Esophagus squamous epithelium (tissue), 5 donors: Measurements from ENCODE around the gene IQCH. TPM values are rescaled to one million over a fixed set of nuclear protein-coding genes. Genes with fewer than 3 reads are reported as not detected.

Experiments used
- DNase-seq: peaks from one replicate; lab custom pipeline; 2025; lab: John Stamatoyannopoulos, UW
- H3K27ac ChIP-seq, 4 donors: fragments of 200-600 bp; sonication (generic); one replicate each; pipeline ENCODE4 v1.5.1; 2016 to 2019; ENCODE audit warnings: mild to moderate bottlenecking in 1 of 4
- H3K27me3 ChIP-seq, 4 donors: fragments of 200-600 bp; sonication (generic); 1 replicate in 3 of 4; 2 replicates in 1 of 4; pipeline versions ENCODE4 v1.5.1 to v1.6.0; 2017 to 2021; ENCODE audit warnings: antibody characterized with exemption in 1 of 4
- H3K36me3 ChIP-seq, 3 donors: fragments of 200-600 bp; sonication (generic); one replicate each; pipeline ENCODE4 v1.5.1; 2016 to 2019
- H3K4me1 ChIP-seq, 3 donors: fragments of 200-600 bp; sonication (generic); one replicate each; pipeline ENCODE4 v1.5.1; 2017 to 2019
- H3K4me3 ChIP-seq, 4 donors: fragments of 200-600 bp; sonication (generic); 1 replicate in 3 of 4; 2 replicates in 1 of 4; pipeline ENCODE4 v1.5.1; 2016 to 2019; ENCODE audit warnings: mild to moderate bottlenecking in 2 of 4, moderate library complexity in 1 of 4
- H3K9me3 ChIP-seq, 3 donors: fragments of 200-600 bp; sonication (generic); one replicate each; pipeline ENCODE4 v1.5.1; 2016 to 2019
- CTCF ChIP-seq, 6 experiments: fragments of 450-650 bp in 4 of 6; fragments of 200-600 bp in 2 of 6; sonication (generic) in 2 of 6; IDR thresholded peaks; one replicate each; pipeline ENCODE4 v1.5.1; 2016 to 2019; ENCODE audit warnings: antibody characterized with exemption in 6 of 6, mild to moderate bottlenecking in 4 of 6, moderate library complexity in 4 of 6
- POLR2A ChIP-seq, 4 donors: fragments of 450-650 bp; IDR thresholded peaks; one replicate each; pipeline ENCODE4 v1.6.1; 2017; ENCODE audit warnings: antibody characterized with exemption in 4 of 4, mild to moderate bottlenecking in 4 of 4, moderate library complexity in 3 of 4
- WGBS, 2 donors: methylation state at CpG; one replicate each; pipeline ENCODE4 v1.1.5; 2018; 5-methylcytosine and 5-hydroxymethylcytosine counted together
- intact Hi-C: fragments of 100-400 bp; cut with DNase I; formaldehyde crosslinking; loops from one replicate; pipeline ENCODE4 v1.15.0; 2022
- total RNA-seq, 4 donors: library from RNA; depleted of rRNA; stranded (reverse); fragments of >200 nt; gene quantifications; one replicate each; pipeline ENCODE4 v1.1.0, GENCODE V29; 2016
- donor health status: DM: yes; HTN: yes; CAD: no.

IQCH gene
- total RNA-seq, 4 donors from 2014 or later, result 1.9 to 3.1 (median 3.0) TPM; not detected in 1

- H3K27ac ChIP-seq, result peak overlapping the region; percentile 16 to 64 (median 36)
- H3K36me3 ChIP-seq, result peaks cover 0 to 30% (median 5%) of the 10 kb centered on the region in 3 donors
- no peaks in the 10 kb centered on the region for H3K27me3 ChIP-seq
- intact Hi-C loops, result no loop called here
- no peak overlapping the region for H3K4me3 ChIP-seq
- no peak for DNase-seq
- TF ChIP-seq POLR2A (IDR thresholded peaks at IDR 0.05) (no peak), CTCF (IDR thresholded peaks at IDR 0.05) (no peak)
- no peaks in the 10 kb centered on the region for H3K9me3 ChIP-seq
- 48 to 62% methylated on average over 3 of the region's 3 CpGs for WGBS, 2 donors
- H3K4me1 ChIP-seq, result peaks cover 0 to 38% (median 5%) of the 10 kb centered on the region in 3 donors
Observed at GRCh38 chr15:67224889-67225288, 29.7 kb upstream of the IQCH start.

- WGBS, 2 donors, result 50 to 83% methylated on average over 2 of the region's 2 CpGs
- no peaks in the 10 kb centered on the region for H3K27me3 ChIP-seq
- DNase-seq, result no peak
- no peak overlapping the region for H3K4me3 ChIP-seq
- H3K36me3 ChIP-seq, result peaks cover 0 to 34% (median 1%) of the 10 kb centered on the region in 3 donors
- no peaks in the 10 kb centered on the region for H3K9me3 ChIP-seq
- no peak for TF ChIP-seq POLR2A (IDR thresholded peaks at IDR 0.05)
- TF ChIP-seq CTCF (IDR thresholded peaks at IDR 0.05), result no peak
- H3K27ac ChIP-seq, result peak overlapping the region in 2 of 4 donors; percentile 55 to 64
- H3K4me1 ChIP-seq, result peaks cover 0 to 38% (median 5%) of the 10 kb centered on the region in 3 donors
- intact Hi-C loops, result no loop called here
Observed at GRCh38 chr15:67225336-67225735, 29.2 kb upstream of the IQCH start.

- H3K9me3 ChIP-seq, result no peaks in the 10 kb centered on the region
- TF ChIP-seq POLR2A (IDR thresholded peaks at IDR 0.05), result no peak
- intact Hi-C loops, result no loop called here
- peaks cover 0 to 55% (median 0%) of the 10 kb centered on the region in 3 donors for H3K36me3 ChIP-seq
- DNase-seq, result no peak
- WGBS, 2 donors, result 58 to 86% methylated on average over 1 of the region's 1 CpG
- H3K4me1 ChIP-seq, result peaks cover 0 to 37% (median 5%) of the 10 kb centered on the region in 3 donors
- no peak overlapping the region for H3K4me3 ChIP-seq
- no peak overlapping the region for H3K27ac ChIP-seq
- H3K27me3 ChIP-seq, result no peaks in the 10 kb centered on the region
Observed at GRCh38 chr15:67227431-67227830, 27.2 kb upstream of the IQCH start.

GRCh38 chr15:67227846-67228245 lies 26.7 kb upstream of the IQCH start:
- TF ChIP-seq CTCF (IDR thresholded peaks at IDR 0.05) (no peak), POLR2A (IDR thresholded peaks at IDR 0.05) (no peak)
- Histone ChIP-seq H3K4me3 (no peak overlapping the region), H3K27me3 (no peaks in the 10 kb centered on the region), H3K27ac (no peak overlapping the region), H3K4me1 (peaks cover 0 to 32% (median 1%) of the 10 kb centered on the region in 3 donors), H3K9me3 (no peaks in the 10 kb centered on the region), H3K36me3 (peaks cover 0 to 59% (median 0%) of the 10 kb centered on the region in 3 donors)
- no peak for DNase-seq
- 95 to 100% methylated on average over 1 of the region's 1 CpG for WGBS, 2 donors
- intact Hi-C loops, result no loop called here

- Histone ChIP-seq H3K4me3 (no peak overlapping the region), H3K9me3 (no peaks in the 10 kb centered on the region), H3K27me3 (no peaks in the 10 kb centered on the region), H3K4me1 (peaks cover 0 to 28% (median 0%) of the 10 kb centered on the region in 3 donors), H3K36me3 (peaks cover 0 to 64% (median 0%) of the 10 kb centered on the region in 3 donors), H3K27ac (no peak overlapping the region)
- intact Hi-C loops, result no loop called here
- no peak for DNase-seq
- no peak for TF ChIP-seq CTCF (IDR thresholded peaks at IDR 0.05)
- no peak for TF ChIP-seq POLR2A (IDR thresholded peaks at IDR 0.05)
- 60 to 67% methylated on average over 1 of the region's 1 CpG for WGBS, 2 donors
Observed at GRCh38 chr15:67228286-67228685, 26.3 kb upstream of the IQCH start.
